ENCODE results near the gene KCNC1.

KCNC1 gene

DNA sequence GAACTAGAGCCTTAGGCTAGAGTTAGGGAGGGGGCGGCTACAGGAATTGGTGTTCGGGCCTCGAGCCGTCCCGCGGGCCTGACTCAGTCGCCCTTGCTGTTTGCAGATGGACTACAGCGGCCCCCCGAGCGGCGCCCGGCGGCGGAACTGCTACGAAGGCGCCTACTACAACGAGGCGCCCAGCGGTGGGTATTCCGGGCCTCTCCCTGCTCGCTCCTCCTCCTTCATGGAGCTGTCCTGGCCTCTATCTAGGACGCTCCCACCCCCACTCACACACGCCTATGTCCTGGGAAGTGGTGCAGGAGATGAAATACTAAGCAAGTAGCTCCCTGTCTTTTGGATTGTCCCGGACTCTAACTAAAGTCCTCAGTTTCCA, 13.8 kb upstream of the KCNC1 start:
- DNase-seq (ENCODE audit: low read depth): no peak
- TF ChIP-seq, protein P1, sequence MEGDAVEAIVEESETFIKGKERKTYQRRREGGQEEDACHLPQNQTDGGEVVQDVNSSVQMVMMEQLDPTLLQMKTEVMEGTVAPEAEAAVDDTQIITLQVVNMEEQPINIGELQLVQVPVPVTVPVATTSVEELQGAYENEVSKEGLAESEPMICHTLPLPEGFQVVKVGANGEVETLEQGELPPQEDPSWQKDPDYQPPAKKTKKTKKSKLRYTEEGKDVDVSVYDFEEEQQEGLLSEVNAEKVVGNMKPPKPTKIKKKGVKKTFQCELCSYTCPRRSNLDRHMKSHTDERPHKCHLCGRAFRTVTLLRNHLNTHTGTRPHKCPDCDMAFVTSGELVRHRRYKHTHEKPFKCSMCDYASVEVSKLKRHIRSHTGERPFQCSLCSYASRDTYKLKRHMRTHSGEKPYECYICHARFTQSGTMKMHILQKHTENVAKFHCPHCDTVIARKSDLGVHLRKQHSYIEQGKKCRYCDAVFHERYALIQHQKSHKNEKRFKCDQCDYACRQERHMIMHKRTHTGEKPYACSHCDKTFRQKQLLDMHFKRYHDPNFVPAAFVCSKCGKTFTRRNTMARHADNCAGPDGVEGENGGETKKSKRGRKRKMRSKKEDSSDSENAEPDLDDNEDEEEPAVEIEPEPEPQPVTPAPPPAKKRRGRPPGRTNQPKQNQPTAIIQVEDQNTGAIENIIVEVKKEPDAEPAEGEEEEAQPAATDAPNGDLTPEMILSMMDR (IDR thresholded peaks at IDR 0.05; ENCODE audit: control insufficient read depth, extremely low read depth, insufficient read depth): no peak
- H3K4me3 ChIP-seq (ENCODE audit: low read depth, low read length): no peak overlapping the region

DNA sequence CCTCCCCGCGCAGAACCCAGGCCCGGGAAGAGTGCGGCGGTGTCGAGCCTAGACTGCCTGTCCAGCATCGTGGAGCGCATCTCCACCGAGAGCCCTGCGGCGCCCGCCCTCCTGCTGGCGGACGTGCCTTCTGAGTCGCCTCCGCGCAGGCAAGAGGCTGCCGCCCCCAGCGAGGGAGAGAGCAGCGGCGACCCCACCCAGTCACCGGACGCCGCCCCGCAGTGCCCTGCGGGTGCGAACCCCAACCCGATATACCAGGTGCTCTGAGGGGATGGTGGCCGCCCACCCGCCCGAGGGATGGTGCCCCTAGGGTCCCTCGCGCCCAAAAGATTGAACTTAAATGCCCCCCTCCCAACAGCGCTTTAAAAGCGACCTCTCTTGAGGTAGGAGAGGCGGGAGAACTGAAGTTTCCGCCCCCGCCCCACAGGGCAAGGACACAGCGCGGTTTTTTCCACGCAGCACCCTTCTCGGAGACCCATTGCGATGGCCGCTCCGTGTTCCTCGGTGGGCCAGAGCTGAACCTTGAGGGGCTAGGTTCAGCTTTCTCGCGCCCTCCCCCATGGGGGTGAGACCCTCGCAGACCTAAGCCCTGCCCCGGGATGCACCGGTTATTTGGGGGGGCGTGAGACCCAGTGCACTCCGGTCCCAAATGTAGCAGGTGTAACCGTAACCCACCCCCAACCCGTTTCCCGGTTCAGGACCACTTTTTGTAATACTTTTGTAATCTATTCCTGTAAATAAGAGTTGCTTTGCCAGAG, 13.2 kb upstream of the KCNC1 start:
- TF ChIP-seq, protein P1 (IDR thresholded peaks at IDR 0.05; ENCODE audit: control insufficient read depth, extremely low read depth, insufficient read depth): no peak
- DNase-seq (ENCODE audit: low read depth): no peak
- H3K4me3 ChIP-seq (ENCODE audit: low read depth, low read length): no peak overlapping the region

DNA sequence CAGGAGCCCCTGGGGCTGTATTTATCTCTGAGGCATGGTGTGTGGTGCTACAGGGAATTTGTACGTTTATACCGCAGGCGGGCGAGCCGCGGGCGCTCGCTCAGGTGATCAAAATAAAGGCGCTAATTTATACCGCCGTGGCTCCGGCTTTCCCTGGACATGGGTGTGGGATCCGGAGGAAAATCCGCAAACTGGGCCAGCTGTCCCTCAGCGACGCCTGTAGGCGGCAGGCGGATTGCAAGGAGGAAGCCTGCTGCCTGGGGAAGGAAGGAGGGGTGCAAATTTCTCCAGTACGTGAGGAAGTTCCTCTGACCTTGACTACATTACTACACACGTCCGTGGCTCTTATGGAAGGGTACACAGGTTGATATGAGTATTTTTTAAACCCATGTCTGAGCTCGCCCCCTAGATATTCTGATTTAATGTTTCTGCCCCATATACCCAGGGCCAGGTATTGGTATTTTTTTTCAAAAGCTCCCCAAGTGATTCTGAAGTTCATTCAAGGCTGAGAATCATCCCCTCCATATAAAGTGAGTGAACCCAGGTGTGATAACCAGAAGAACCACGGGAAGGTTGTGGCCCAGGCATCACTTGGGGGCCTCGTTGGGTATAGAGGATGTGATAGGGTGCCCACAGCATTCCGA, 12.5 kb upstream of the KCNC1 start:
- H3K4me3 ChIP-seq (ENCODE audit: low read depth, low read length): no peak overlapping the region
- TF ChIP-seq, protein P1 (IDR thresholded peaks at IDR 0.05; ENCODE audit: control insufficient read depth, extremely low read depth, insufficient read depth): peak; percentile 78
- DNase-seq (ENCODE audit: low read depth): peak; percentile 13

DNA sequence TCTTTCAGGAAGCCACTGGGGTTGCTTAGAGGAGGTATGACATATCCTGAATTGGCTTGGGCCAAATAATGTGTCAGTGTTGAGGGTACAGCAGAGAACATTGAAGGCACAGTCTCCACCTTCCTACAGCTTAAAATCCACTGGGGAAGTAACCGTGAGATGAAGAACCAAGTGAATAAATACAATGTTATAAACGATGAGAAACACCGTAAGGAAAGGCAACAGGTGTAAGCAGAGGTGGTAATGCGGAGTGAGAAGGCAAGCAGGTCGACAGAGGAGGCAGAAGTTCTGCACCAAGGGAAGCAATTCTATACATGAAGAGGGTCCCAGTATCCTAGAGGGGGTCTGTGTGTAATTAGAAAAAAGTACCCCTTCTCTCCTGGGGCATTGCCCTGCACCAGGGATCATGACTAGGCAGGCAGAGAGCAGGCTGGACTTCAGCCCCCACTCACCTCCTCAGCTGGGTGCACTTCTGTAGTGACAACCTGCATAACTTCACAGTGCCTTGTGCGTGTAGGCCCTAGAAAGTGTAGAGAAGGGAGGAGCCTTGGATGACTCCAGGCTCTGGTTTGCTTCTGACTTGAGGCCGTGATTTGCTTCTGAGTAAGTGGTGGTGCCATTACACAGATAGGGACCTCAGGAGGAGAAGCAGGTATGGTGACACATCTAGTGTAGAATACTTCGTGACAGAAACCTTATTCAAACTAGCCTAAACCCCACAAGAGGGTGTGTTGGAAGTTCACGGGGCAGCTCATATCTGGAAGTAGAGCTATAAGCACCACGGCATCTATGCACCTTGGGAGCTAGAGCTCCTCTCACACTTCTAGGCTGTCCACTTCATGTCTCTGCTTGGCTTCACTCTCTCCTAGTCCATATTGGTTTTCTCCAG, 10.3 kb upstream of the KCNC1 start:
- no peak overlapping the region for H3K4me3 ChIP-seq (ENCODE audit: low read depth, low read length)
- no peak for DNase-seq (ENCODE audit: low read depth)
- TF ChIP-seq, protein P1 (IDR thresholded peaks at IDR 0.05; ENCODE audit: control insufficient read depth, extremely low read depth, insufficient read depth): no peak

DNA sequence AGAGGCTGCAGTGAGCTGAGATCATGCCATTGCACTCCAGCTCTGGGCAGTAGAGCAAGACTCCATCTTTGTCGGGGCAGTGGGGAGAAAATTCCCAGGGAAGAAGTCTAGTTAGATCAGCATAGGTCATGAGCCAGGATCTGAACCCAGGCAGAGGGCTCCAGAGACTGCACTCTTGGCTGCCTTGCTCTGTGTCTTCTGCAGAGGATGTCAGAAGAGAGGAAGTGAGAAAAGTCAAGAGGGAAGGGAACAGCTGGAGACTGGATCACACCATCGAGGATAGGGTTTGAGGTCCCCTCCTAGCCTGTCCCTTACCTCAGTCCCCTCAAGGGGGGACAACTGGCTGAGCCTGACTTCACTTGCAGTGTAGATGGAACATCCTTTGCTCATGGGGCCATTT, 9.4 kb upstream of the KCNC1 start:
- TF ChIP-seq, protein P1 (IDR thresholded peaks at IDR 0.05; ENCODE audit: control insufficient read depth, extremely low read depth, insufficient read depth): no peak
- no peak overlapping the region for H3K4me3 ChIP-seq (ENCODE audit: low read depth, low read length)
- no peak for DNase-seq (ENCODE audit: low read depth)

DNA sequence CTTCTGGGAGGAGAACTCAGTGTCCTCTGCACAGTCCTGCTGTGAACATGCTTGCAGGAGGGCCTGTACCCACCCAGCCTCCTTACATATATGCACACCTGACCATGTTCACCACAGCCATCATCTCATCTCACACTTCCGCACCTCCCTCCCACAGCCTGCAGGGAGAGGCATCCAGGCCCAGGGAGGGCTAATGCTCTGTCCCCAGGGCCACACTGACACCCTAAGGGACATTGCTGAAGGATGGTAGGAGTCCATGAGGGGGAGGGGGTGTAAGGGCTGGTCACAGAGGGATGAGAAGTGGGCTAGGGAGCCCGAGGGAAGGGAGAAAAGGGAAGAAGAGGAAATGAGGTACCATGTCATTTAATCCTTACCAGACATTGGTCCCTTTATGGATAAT, 4.4 kb upstream of the KCNC1 start:
- H3K4me3 ChIP-seq (ENCODE audit: low read depth, low read length): no peak overlapping the region
- TF ChIP-seq, protein P1 (IDR thresholded peaks at IDR 0.05; ENCODE audit: control insufficient read depth, extremely low read depth, insufficient read depth): no peak
- DNase-seq (ENCODE audit: low read depth): no peak

Data from LNCaP clone FGC (cell line).